Keratinocyte (primary cell): ENCODE data around the gene IFRD2. TPM values are rescaled to one million over a fixed set of nuclear protein-coding genes. Genes with fewer than 3 reads are reported as not detected.

ENCODE experiments used
- DNase-seq: peaks from one replicate; pipeline ENCODE4 v3.0.0-alpha.2; 2011; ENCODE audit warnings: low read depth, missing footprints, low spot score
- FAIRE-seq: peaks from 2 replicates; lab custom pipeline; 2011; peaks lifted over from hg19 to GRCh38; lab: Jason Lieb, UNC
- H2AFZ ChIP-seq: 2 replicates; pipeline ENCODE4 v1.6.0; 2012; ENCODE audit warnings: low read length, control low read depth, inconsistent platforms; ENCODE audit not compliant: control insufficient read depth
- H3K27ac ChIP-seq: 2 replicates; pipeline ENCODE4 v1.5.1; 2011; ENCODE audit warnings: low read length; ENCODE audit not compliant: control insufficient read depth, insufficient read depth
- H3K27me3 ChIP-seq: 3 replicates; pipeline ENCODE4 v1.6.0; 2011; ENCODE audit warnings: low read length; ENCODE audit not compliant: control insufficient read depth, insufficient read depth; ENCODE audit errors: extremely low read depth
- H3K36me3 ChIP-seq, 2 experiments: 2 replicates in 1 of 2; 3 replicates in 1 of 2; pipeline ENCODE4 v1.5.1; 2011; ENCODE audit warnings: low read length in 2 of 2, mild to moderate bottlenecking in 1 of 2; ENCODE audit not compliant: control insufficient read depth in 2 of 2, insufficient read depth in 2 of 2; ENCODE audit errors: extremely low read depth in 1 of 2
- H3K4me1 ChIP-seq: 3 replicates; pipeline ENCODE4 v1.5.1; 2011; ENCODE audit warnings: low read length; ENCODE audit not compliant: control insufficient read depth, insufficient read depth; ENCODE audit errors: extremely low read depth
- H3K4me2 ChIP-seq: 3 replicates; pipeline ENCODE4 v1.6.0; 2011; ENCODE audit warnings: low read depth, low read length; ENCODE audit not compliant: control insufficient read depth, insufficient read depth; ENCODE audit errors: extremely low read depth
- H3K4me3 ChIP-seq, 3 experiments: fragments of 200-600 bp in 1 of 3; sonication (generic) in 1 of 3; 2 replicates in 2 of 3; 3 replicates in 1 of 3; pipeline ENCODE4 v1.5.1; 2011 to 2016; ENCODE audit warnings: low read length in 3 of 3, mild to moderate bottlenecking in 3 of 3, control low read depth in 2 of 3, inconsistent platforms in 1 of 3, low read depth in 1 of 3, mixed read lengths in 1 of 3, mixed run types in 1 of 3, moderate library complexity in 1 of 3; ENCODE audit not compliant: control insufficient read depth in 2 of 3, insufficient read depth in 2 of 3; ENCODE audit errors: extremely low read depth in 1 of 3
- H3K79me2 ChIP-seq: 2 replicates; pipeline ENCODE4 v1.6.0; 2012; ENCODE audit warnings: low read length; ENCODE audit not compliant: control insufficient read depth, insufficient read depth
- H3K9ac ChIP-seq: 3 replicates; pipeline ENCODE4 v1.6.0; 2011; ENCODE audit warnings: low read length; ENCODE audit not compliant: control insufficient read depth, insufficient read depth; ENCODE audit errors: extremely low read depth
- H3K9me1 ChIP-seq: 3 replicates; pipeline ENCODE4 v1.6.0; 2011; ENCODE audit warnings: low read length; ENCODE audit not compliant: control insufficient read depth, insufficient read depth; ENCODE audit errors: extremely low read depth
- H3K9me3 ChIP-seq: 2 replicates; pipeline ENCODE4 v1.5.1; 2012; ENCODE audit warnings: low read depth, low read length; ENCODE audit not compliant: control insufficient read depth
- H4K20me1 ChIP-seq: 3 replicates; pipeline ENCODE4 v1.6.0; 2011; ENCODE audit warnings: low read length; ENCODE audit not compliant: control insufficient read depth, insufficient read depth; ENCODE audit errors: extremely low read depth
- EZH2 ChIP-seq: IDR thresholded peaks from one replicate; pipeline ENCODE4 v1.6.1; 2012; ENCODE audit warnings: inconsistent platforms, mild to moderate bottlenecking, low read length, moderate library complexity
- dilution Hi-C: fragments of 300-500 bp; cut with MboI; formaldehyde crosslinking; loops from one replicate; pipeline ENCODE4 v1.7.0; 2020; ENCODE audit warnings: low sequenced_read_pairs; ENCODE audit not compliant: extremely low pct_ligation_motif_present
- polyA plus RNA-seq, 5 experiments: library from polyadenylated mRNA; depleted of rRNA in 3 of 5; stranded (reverse) in 3 of 5; stranded (forward) in 1 of 5; unstranded in 1 of 5; fragments of >200 nt; gene quantifications; 1 replicate in 1 of 5; 2 replicates in 3 of 5; 3 replicates in 1 of 5; pipeline versions ENCODE4 v1.2.1 to v1.2.3, GENCODE V29; 2011 to 2012; ENCODE audit warnings: missing spikeins in 2 of 5, low read depth in 1 of 5, low replicate concordance in 1 of 5
- TF ChIP-seq, protein P1 (sequence below), 3 experiments: IDR thresholded peaks in 1 of 3; conservative IDR thresholded peaks in 1 of 3; optimal IDR thresholded peaks in 1 of 3; 2 replicates in 2 of 3; 3 replicates in 1 of 3; pipeline versions ENCODE3 to v1.5.1; 2011; ENCODE audit warnings: low read length in 3 of 3, mild to moderate bottlenecking in 3 of 3, moderate library complexity in 2 of 3, control low read depth in 1 of 3, inconsistent platforms in 1 of 3; ENCODE audit not compliant: insufficient read depth in 2 of 3; ENCODE audit errors: extremely low read depth in 1 of 3

The IFRD2 gene
- polyA plus RNA-seq, 1 donor (not counting 4 experiments of a cell fraction or from before 2014, with no cell fraction given): 50.3 TPM

DNA sequence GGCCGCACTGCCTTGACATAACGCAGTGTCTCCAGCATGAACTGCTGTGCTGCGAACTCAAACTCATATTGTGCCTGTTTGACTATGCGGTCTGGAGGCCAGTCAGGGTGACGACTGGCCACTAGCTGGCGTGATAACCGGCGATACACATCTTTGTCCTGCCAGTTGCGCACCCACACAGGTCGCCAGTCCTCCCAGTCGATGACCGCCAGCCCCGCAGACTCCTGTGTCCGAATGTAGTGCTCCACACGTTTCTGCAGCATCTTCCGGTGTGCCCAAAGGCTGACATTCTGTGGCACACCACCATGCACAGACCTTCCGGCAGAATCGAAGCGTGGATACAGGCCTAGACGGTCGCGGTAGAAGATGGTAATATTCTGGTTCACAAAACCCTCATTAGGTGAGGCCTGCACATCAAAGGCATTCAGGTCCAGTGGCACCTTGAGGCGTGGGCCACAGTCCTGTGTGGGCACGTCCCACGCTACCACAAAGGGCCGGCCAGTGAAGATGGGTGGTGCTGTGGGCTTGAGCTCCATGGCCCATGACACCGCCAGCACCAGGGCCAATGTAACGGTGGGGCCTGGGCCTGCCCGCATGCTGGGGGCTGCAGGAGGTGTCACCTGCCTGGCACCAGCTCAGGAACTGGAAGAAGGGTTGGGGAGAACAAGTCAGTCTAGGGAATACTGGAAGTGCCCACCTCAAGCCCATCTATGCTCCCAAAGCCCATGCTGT lies 27.8 kb upstream of the IFRD2 start:
- DNase-seq (no peak), FAIRE-seq (no peak)
- peak overlapping the region; percentile 99 for H3K4me2 ChIP-seq
- H3K79me2 ChIP-seq: peaks cover 35% of the 10 kb centered on the region
- peaks cover 7% of the 10 kb centered on the region for H3K9me1 ChIP-seq
- H4K20me1 ChIP-seq: no peaks in the 10 kb centered on the region
- peaks cover 45% of the 10 kb centered on the region for H3K4me1 ChIP-seq
- TF ChIP-seq, protein P1, sequence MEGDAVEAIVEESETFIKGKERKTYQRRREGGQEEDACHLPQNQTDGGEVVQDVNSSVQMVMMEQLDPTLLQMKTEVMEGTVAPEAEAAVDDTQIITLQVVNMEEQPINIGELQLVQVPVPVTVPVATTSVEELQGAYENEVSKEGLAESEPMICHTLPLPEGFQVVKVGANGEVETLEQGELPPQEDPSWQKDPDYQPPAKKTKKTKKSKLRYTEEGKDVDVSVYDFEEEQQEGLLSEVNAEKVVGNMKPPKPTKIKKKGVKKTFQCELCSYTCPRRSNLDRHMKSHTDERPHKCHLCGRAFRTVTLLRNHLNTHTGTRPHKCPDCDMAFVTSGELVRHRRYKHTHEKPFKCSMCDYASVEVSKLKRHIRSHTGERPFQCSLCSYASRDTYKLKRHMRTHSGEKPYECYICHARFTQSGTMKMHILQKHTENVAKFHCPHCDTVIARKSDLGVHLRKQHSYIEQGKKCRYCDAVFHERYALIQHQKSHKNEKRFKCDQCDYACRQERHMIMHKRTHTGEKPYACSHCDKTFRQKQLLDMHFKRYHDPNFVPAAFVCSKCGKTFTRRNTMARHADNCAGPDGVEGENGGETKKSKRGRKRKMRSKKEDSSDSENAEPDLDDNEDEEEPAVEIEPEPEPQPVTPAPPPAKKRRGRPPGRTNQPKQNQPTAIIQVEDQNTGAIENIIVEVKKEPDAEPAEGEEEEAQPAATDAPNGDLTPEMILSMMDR (optimal IDR thresholded peaks at IDR 0.05 in 1 of 3, IDR thresholded peaks at IDR 0.05 in 1 of 3, conservative IDR thresholded peaks at IDR 0.05 in 1 of 3; ENCODE audit: extremely low read depth in 1 of 3, insufficient read depth in 2 of 3, low read length in 3 of 3): no peak
- TF ChIP-seq EZH2: no peak
- H3K9ac ChIP-seq: peak overlapping the region; percentile 98
- no peaks in the 10 kb centered on the region for H3K27me3 ChIP-seq
- H3K9me3 ChIP-seq: no peaks in the 10 kb centered on the region
- H3K4me3 ChIP-seq: peak overlapping the region; percentile 52 to 89 (median 84)
- peaks cover 15 to 34% of the 10 kb centered on the region in 2 experiments for H3K36me3 ChIP-seq
- dilution Hi-C loops: no loop called here
- H2AFZ ChIP-seq: no peak overlapping the region
- peak overlapping the region; percentile 99 for H3K27ac ChIP-seq

DNA sequence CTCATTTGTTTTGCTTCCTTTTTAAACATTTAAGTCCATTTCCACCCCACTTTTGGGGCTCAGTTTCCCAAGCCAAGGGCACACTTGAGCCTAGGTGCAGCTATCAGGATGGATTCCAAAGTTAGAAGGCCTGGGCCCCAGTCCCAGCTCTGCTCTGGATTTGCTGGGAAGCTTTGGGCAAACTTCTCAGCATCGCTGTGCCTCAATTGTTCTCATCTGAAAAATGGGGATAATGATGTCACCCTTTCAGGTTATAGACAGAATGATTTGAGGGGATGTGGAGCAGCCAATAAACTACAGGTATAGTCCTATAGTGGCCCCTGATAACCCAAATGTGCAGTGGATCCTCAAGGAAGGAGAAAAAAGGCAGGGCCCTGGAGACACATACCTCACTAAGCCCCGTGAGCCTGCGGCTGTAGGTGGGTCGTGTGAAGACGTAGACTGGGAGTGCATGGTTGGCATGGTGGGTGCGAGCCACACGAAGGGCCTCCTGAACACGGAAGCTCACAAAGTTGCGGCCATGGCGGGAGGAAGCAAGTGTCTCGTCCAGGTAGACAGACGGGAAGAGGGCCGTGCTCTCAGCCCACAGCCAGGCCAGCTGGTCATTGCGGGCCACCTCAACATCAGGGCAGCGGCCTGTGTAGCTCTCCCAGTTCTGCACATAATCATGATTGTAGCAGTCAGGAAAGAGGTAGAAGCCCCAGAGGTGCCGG lies 27.1 kb upstream of the IFRD2 start:
- H3K4me3 ChIP-seq: no peak overlapping the region
- TF ChIP-seq, protein P1 (optimal IDR thresholded peaks at IDR 0.05 in 1 of 3, IDR thresholded peaks at IDR 0.05 in 1 of 3, conservative IDR thresholded peaks at IDR 0.05 in 1 of 3; ENCODE audit: extremely low read depth in 1 of 3, insufficient read depth in 2 of 3, low read length in 3 of 3): no peak
- TF ChIP-seq EZH2: no peak
- FAIRE-seq: no peak
- H3K4me2 ChIP-seq: no peak overlapping the region
- peaks cover 45% of the 10 kb centered on the region for H3K4me1 ChIP-seq
- no peak for DNase-seq
- no peak overlapping the region for H3K27ac ChIP-seq
- peaks cover 13 to 31% of the 10 kb centered on the region in 2 experiments for H3K36me3 ChIP-seq
- no peaks in the 10 kb centered on the region for H3K27me3 ChIP-seq
- no peaks in the 10 kb centered on the region for H4K20me1 ChIP-seq
- no peak overlapping the region for H3K9ac ChIP-seq
- peaks cover 7% of the 10 kb centered on the region for H3K9me1 ChIP-seq
- no peak overlapping the region for H2AFZ ChIP-seq
- H3K9me3 ChIP-seq: no peaks in the 10 kb centered on the region
- H3K79me2 ChIP-seq: peaks cover 35% of the 10 kb centered on the region
- dilution Hi-C loops: no loop called here
